ENCODE data around the gene CDC23. TPM values are rescaled to one million over a fixed set of nuclear protein-coding genes. Genes with fewer than 3 reads are reported as not detected.
"Not testable (repeated sequence)": the region's sequence is repeated elsewhere in the genome, so short reads cannot be mapped to it uniquely, and the experiment has no call there.

Gene CDC23
- total RNA-seq, 2 experiments from 2014 or later = 46.3 to 51.5 TPM

- H3K36me3 Mint-ChIP-seq = no peaks in the 10 kb centered on the region
- DNase-seq = no peak
- H3K4me3 Mint-ChIP-seq = no peak overlapping the region
- no peak overlapping the region for H3K27ac Mint-ChIP-seq
- peaks cover 2% of the 10 kb centered on the region for H3K9me3 Mint-ChIP-seq
- H3K4me1 Mint-ChIP-seq = no peaks in the 10 kb centered on the region
- peaks cover 16% of the 10 kb centered on the region for H3K27me3 Mint-ChIP-seq
These were observed 18.0 kb upstream of the CDC23 start for GRCh38 chr5:138230981-138231589.

GRCh38 chr5:138230261-138230660 is 17.1 kb upstream of the CDC23 start:
- no peaks in the 10 kb centered on the region for H3K4me1 Mint-ChIP-seq
- no peak overlapping the region for H3K27ac Mint-ChIP-seq
- peaks cover 16% of the 10 kb centered on the region for H3K27me3 Mint-ChIP-seq
- H3K9me3 Mint-ChIP-seq = peaks cover 2% of the 10 kb centered on the region
- no peak overlapping the region for H3K4me3 Mint-ChIP-seq
- no peak for DNase-seq
- H3K36me3 Mint-ChIP-seq = no peaks in the 10 kb centered on the region

- no peak for DNase-seq
- Mint-ChIP-seq H3K27ac (no peak overlapping the region), H3K4me3 (no peak overlapping the region), H3K4me1 (no peaks in the 10 kb centered on the region), H3K36me3 (no peaks in the 10 kb centered on the region), H3K27me3 (peaks cover 16% of the 10 kb centered on the region), H3K9me3 (peaks cover 2% of the 10 kb centered on the region)
These were observed 16.3 kb upstream of the CDC23 start for GRCh38 chr5:138229387-138229786.

DNA sequence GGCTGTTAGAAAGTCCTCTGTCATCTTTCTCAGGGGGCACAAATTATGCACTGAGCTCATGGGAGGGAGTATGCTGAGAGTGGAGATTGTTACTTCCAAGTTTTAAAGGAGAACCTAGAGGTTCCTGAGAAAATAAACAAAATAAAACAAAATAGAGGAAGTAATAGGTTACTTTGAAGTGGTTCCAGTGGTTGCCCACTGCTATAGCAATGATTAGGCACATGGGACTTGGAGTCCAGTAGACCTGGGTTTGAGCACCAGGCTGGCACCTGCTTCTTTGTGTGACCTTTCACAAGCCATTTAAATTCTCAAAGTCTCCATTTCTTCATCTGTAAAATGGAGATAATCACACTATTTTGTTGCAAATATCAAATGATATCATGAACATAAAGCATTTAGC is 13.8 kb upstream of the CDC23 start:
- no peak overlapping the region for H3K27ac Mint-ChIP-seq
- no peaks in the 10 kb centered on the region for H3K36me3 Mint-ChIP-seq
- peaks cover 2% of the 10 kb centered on the region for H3K9me3 Mint-ChIP-seq
- peaks cover 12% of the 10 kb centered on the region for H3K27me3 Mint-ChIP-seq
- peaks cover 5% of the 10 kb centered on the region for H3K4me1 Mint-ChIP-seq
- DNase-seq = no peak
- no peak overlapping the region for H3K4me3 Mint-ChIP-seq

- Mint-ChIP-seq H3K4me1 (peaks cover 5% of the 10 kb centered on the region), H3K27ac (no peak overlapping the region), H3K9me3 (peaks cover 2% of the 10 kb centered on the region), H3K4me3 (no peak overlapping the region), H3K36me3 (no peaks in the 10 kb centered on the region), H3K27me3 (peaks cover 16% of the 10 kb centered on the region)
- DNase-seq = no peak
These were observed 11.6 kb upstream of the CDC23 start for GRCh38 chr5:138224712-138225111.

- DNase-seq = no peak
- no peak overlapping the region for H3K27ac Mint-ChIP-seq
- H3K4me1 Mint-ChIP-seq = peaks cover 5% of the 10 kb centered on the region
- no peaks in the 10 kb centered on the region for H3K36me3 Mint-ChIP-seq
- no peak overlapping the region for H3K4me3 Mint-ChIP-seq
- peaks cover 16% of the 10 kb centered on the region for H3K27me3 Mint-ChIP-seq
- peaks cover 2% of the 10 kb centered on the region for H3K9me3 Mint-ChIP-seq
These were observed 10.4 kb upstream of the CDC23 start for GRCh38 chr5:138223532-138223931.

DNA sequence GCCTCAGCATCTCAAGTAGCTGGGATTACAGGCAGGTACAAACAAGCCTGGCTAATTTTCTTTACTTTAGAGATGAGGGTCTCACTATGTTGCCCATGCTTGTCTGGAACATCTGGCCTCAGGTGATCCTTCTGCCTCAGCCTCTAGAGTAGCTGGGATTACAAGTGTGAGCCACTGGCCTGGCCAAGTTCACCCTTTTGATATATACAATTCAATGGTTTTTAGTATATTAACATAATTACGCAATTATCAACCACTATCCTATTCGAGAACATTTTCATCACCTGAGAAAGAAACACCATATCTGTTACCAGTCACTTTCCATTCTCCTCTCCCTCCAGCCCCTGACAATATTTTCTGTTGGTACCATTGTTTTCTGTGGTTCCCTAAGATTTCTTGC is 3.7 kb upstream of the CDC23 start:
- Mint-ChIP-seq H3K9me3 (no peaks in the 10 kb centered on the region), H3K27me3 (peaks cover 8% of the 10 kb centered on the region), H3K4me1 (peaks cover 11% of the 10 kb centered on the region), H3K27ac (no peak overlapping the region), H3K4me3 (no peak overlapping the region), H3K36me3 (peaks cover 6% of the 10 kb centered on the region)
- no peak for DNase-seq

- DNase-seq = no peak
- peak overlapping the region; percentile 100 for H3K4me3 Mint-ChIP-seq
These were observed 329 bp downstream of the CDC23 start for GRCh38 chr5:138212828-138213160.

DNA sequence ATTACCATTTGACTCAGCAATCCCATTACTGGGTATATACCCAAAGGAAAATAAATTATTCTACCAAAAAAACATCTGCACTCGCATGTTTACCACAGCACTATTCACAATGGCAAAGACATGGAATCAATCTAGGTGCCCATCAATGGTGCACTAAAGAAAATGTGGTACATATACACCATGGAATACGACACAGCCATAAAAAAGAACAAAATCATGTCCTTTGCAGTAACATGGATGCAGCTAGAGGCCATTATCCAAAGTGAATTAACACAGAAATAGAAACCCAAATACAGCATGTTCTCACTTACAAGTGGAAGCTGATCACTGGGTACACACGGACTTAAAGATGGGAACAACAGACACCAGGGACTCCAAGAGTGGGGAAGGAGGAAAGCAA is 2.1 kb downstream of the CDC23 start:
- Mint-ChIP-seq H3K36me3 (peaks cover 15% of the 10 kb centered on the region), H3K4me1 (peaks cover 22% of the 10 kb centered on the region), H3K9me3 (no peaks in the 10 kb centered on the region), H3K4me3 (no peak overlapping the region), H3K27ac (no peak overlapping the region), H3K27me3 (no peaks in the 10 kb centered on the region)
- no peak for DNase-seq

More at GRCh38 chr5:138212828-138213160, 329 bp downstream of the CDC23 start:
- Mint-ChIP-seq H3K36me3 (peaks cover 15% of the 10 kb centered on the region), H3K27ac (peak overlapping the region; percentile 95), H3K4me1 (peaks cover 22% of the 10 kb centered on the region), H3K27me3 (no peaks in the 10 kb centered on the region), H3K9me3 (no peaks in the 10 kb centered on the region)

GRCh38 chr5:138193859-138194258 is 19.3 kb downstream of the CDC23 start:
- not testable (repeated sequence) for H3K27me3 Mint-ChIP-seq, H3K4me3 Mint-ChIP-seq, DNase-seq, H3K27ac Mint-ChIP-seq, H3K4me1 Mint-ChIP-seq, H3K9me3 Mint-ChIP-seq
- H3K36me3 Mint-ChIP-seq = peaks cover 11% of the 10 kb centered on the region

GRCh38 chr5:138192826-138193225 is 20.3 kb downstream of the CDC23 start:
- no peaks in the 10 kb centered on the region for H3K4me1 Mint-ChIP-seq
- H3K4me3 Mint-ChIP-seq = no peak overlapping the region
- no peak overlapping the region for H3K27ac Mint-ChIP-seq
- DNase-seq = no peak
- no peaks in the 10 kb centered on the region for H3K9me3 Mint-ChIP-seq
- no peaks in the 10 kb centered on the region for H3K27me3 Mint-ChIP-seq
- peaks cover 9% of the 10 kb centered on the region for H3K36me3 Mint-ChIP-seq

DNA sequence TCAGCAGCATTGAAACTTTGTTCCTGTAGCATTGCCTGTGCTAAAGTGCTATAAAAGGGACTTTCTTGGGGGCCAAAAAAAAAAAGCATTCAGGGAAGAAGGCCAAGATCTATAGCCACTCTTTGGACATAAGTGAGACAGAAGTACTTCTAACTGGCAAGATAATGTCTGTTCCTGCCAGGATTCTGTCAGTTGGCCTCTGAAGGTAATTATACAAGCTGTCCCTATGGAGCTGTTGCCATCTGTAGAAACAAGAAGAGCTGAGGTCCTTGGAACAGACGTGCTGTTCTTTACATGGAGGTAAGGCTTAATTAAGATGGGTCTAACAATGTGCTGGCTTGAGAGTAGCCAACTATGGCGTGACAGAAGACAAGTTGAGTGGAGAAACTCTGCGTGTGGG is 24.5 kb downstream of the CDC23 start:
- no peaks in the 10 kb centered on the region for H3K4me1 Mint-ChIP-seq

GRCh38 chr5:138186002-138186447 is 27.1 kb downstream of the CDC23 start:
- H3K4me1 Mint-ChIP-seq = no peaks in the 10 kb centered on the region
- no peaks in the 10 kb centered on the region for H3K9me3 Mint-ChIP-seq
- peaks cover 6% of the 10 kb centered on the region for H3K36me3 Mint-ChIP-seq
- H3K27me3 Mint-ChIP-seq = no peaks in the 10 kb centered on the region
- no peak overlapping the region for H3K4me3 Mint-ChIP-seq
- no peak overlapping the region for H3K27ac Mint-ChIP-seq
- DNase-seq = no peak

More for the DNA sequence above, 24.5 kb downstream of the CDC23 start:
- peaks cover 2% of the 10 kb centered on the region for H3K36me3 Mint-ChIP-seq
- no peaks in the 10 kb centered on the region for H3K9me3 Mint-ChIP-seq
- H3K4me3 Mint-ChIP-seq = no peak overlapping the region
- DNase-seq = no peak
- no peak overlapping the region for H3K27ac Mint-ChIP-seq
- no peaks in the 10 kb centered on the region for H3K27me3 Mint-ChIP-seq

DNA sequence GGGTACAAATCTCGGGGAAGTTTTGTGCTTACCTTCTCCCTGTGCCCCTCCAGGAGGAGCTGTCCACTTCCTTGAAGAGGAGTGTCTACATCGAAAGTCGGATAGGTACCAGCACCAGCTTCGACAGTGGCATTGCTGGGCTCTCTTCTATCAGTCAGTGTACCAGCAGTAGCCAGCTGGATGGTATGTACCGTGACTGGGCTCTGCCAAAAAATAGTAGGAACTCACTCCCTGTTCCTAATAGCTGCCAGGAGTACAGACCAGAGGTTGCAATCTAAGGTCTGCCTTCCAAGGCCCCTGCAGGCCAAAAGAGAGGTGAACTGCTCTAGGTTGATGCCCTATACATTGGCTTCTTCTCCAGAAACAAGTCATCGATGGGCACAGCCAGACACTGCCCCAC is 30.3 kb downstream of the CDC23 start:
- Mint-ChIP-seq H3K27me3 (no peaks in the 10 kb centered on the region), H3K4me1 (peaks cover 5% of the 10 kb centered on the region), H3K36me3 (peaks cover 10% of the 10 kb centered on the region), H3K27ac (no peak overlapping the region), H3K4me3 (no peak overlapping the region), H3K9me3 (no peaks in the 10 kb centered on the region)
- no peak for DNase-seq

DNA sequence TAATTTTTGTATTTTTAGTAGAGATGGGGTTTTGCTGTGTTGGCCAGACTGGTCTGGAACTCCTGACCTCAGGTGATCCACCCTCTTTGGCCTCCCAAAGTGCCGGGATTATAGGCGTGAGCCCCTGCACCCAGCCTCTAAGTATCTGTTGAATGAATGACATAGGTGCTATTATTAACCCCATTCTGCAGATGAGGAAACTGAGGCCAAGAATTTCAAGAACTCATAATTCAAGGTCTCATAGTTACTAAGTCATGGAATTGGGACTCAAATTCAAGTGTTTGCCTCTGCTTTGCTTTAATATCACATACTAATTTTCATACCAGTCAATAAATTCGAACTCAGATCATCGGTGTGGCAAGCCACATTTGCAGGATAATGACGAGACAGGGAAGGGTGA is 32.3 kb downstream of the CDC23 start:
- peaks cover 12% of the 10 kb centered on the region for H3K36me3 Mint-ChIP-seq
- peaks cover 16% of the 10 kb centered on the region for H3K4me1 Mint-ChIP-seq
- H3K4me3 Mint-ChIP-seq = no peak overlapping the region
- DNase-seq = no peak
- H3K27ac Mint-ChIP-seq = no peak overlapping the region
- H3K27me3 Mint-ChIP-seq = no peaks in the 10 kb centered on the region
- H3K9me3 Mint-ChIP-seq = no peaks in the 10 kb centered on the region

DNA sequence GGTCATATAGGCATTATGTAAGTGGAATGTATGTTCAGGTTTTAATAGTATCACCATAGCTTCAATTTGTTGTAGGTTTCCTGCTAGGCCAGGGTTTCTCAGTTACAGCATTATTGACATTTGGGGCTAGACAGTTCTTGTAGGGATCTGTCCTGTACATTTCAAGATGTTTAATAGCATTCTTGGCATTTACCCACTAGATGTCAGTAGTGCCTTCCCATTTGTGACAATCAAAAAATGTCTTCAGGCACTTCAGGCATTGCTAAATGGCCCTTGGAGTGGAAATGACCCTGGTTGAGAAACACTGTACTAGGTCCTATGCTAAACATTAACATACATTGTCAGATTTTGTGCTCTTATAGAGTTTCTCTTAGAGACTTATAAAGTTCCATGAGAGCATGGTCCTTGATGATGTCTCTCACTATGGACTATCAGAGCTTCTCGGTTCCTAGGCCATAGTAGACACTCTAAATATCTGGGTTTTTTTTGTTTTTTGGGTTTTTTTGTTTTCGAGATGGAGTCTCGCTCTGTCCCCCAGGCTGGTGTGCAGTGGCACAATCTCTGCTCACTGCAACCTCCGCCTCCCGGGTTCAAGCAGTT is 32.8 kb downstream of the CDC23 start:
- Mint-ChIP-seq H3K27me3 (no peaks in the 10 kb centered on the region), H3K4me3 (no peak overlapping the region), H3K27ac (peak overlapping the region; percentile 45), H3K4me1 (peaks cover 16% of the 10 kb centered on the region), H3K9me3 (no peaks in the 10 kb centered on the region), H3K36me3 (peaks cover 12% of the 10 kb centered on the region)
- no peak for DNase-seq

All from activated naive CD8-positive, alpha-beta T cell treated with anti-CD3 and anti-CD28 coated beads for 36 hours (primary cell).